Measurements from ENCODE around the gene FKRP.
"Not testable (repeated sequence)": the region's sequence is repeated elsewhere in the genome, so short reads cannot be mapped to it uniquely, and the experiment has no call there.

Gene FKRP

GRCh38 chr19:46786236-46787039, 40.6 kb downstream of the FKRP start:
- DNase-seq, result peak; percentile 19

- DNase-seq, result no peak
These were observed 41.1 kb downstream of the FKRP start for GRCh38 chr19:46787040-46787330.

GRCh38 chr19:46787331-46788261, 41.7 kb downstream of the FKRP start:
- DNase-seq, result peak; percentile 30

- peak; percentile 91 for DNase-seq
These were observed 42.6 kb downstream of the FKRP start, which contains the start of gene SLC1A5 for GRCh38 chr19:46788262-46788967. Gene SLC1A5 (minus strand): TSS chr19:46788594. CDS start chr19:46787965, 629 bp downstream.

- no peak for DNase-seq
These were observed 43.1 kb downstream of the FKRP start for GRCh38 chr19:46788968-46789338.

GRCh38 chr19:46789371-46789770, 43.5 kb downstream of the FKRP start:
- no peak for DNase-seq

- no peak for DNase-seq
These were observed 46.1 kb downstream of the FKRP start for GRCh38 chr19:46791944-46792343.

- no peak for DNase-seq
These were observed 52.0 kb downstream of the FKRP start for GRCh38 chr19:46797881-46798280.

- no peak for DNase-seq
These were observed 52.9 kb downstream of the FKRP start for GRCh38 chr19:46798713-46799112.

- no peak for DNase-seq
These were observed 56.3 kb downstream of the FKRP start for GRCh38 chr19:46802152-46802551.

- DNase-seq, result no peak
These were observed 57.7 kb downstream of the FKRP start for GRCh38 chr19:46803555-46803954.

GRCh38 chr19:46804432-46804831, 58.6 kb downstream of the FKRP start:
- DNase-seq, result not testable (repeated sequence)

- no peak for DNase-seq
These were observed 60.8 kb downstream of the FKRP start for GRCh38 chr19:46806656-46807055.
